Neuronal stem cell (in vitro differentiated cells): ENCODE measurements around the gene BLOC1S6. TPM values are rescaled to one million over a fixed set of nuclear protein-coding genes. Genes with fewer than 3 reads are reported as not detected.

Source experiments
- DNase-seq: peaks from one replicate; pipeline ENCODE4 v3.0.0-alpha.2; 2013; ENCODE audit warnings: low spot score
- H2AFZ ChIP-seq: one replicate; pipeline ENCODE4 v1.6.1; 2013; ENCODE audit warnings: mild to moderate bottlenecking, low read length, inconsistent platforms
- H2AK5ac ChIP-seq: 2 replicates; pipeline ENCODE4 v1.6.1; 2013; ENCODE audit warnings: low read depth, mild to moderate bottlenecking, inconsistent platforms, low read length, moderate library complexity, mixed read lengths
- H2BK120ac ChIP-seq: 2 replicates; pipeline ENCODE4 v1.6.1; 2013; ENCODE audit warnings: low read depth, mild to moderate bottlenecking, inconsistent platforms, low read length, moderate library complexity, mixed read lengths
- H2BK12ac ChIP-seq: one replicate; pipeline ENCODE4 v1.6.1; 2013; ENCODE audit warnings: low read length, inconsistent platforms
- H2BK15ac ChIP-seq: 2 replicates; pipeline ENCODE4 v1.6.1; 2013; ENCODE audit warnings: mild to moderate bottlenecking, low read length, inconsistent platforms, mixed read lengths
- H2BK5ac ChIP-seq: one replicate; pipeline ENCODE4 v1.6.1; 2013; ENCODE audit warnings: inconsistent platforms, mild to moderate bottlenecking, low read length, moderate library complexity
- H3K14ac ChIP-seq: one replicate; pipeline ENCODE4 v1.6.1; 2013; ENCODE audit warnings: low read length, inconsistent platforms
- H3K18ac ChIP-seq: 2 replicates; pipeline ENCODE4 v1.6.1; 2013; ENCODE audit warnings: low read length, inconsistent platforms
- H3K23ac ChIP-seq: 2 replicates; pipeline ENCODE4 v1.6.1; 2013; ENCODE audit warnings: low read depth, mild to moderate bottlenecking, mixed read lengths, low read length, inconsistent platforms; ENCODE audit not compliant: poor library complexity
- H3K27ac ChIP-seq: replicated peaks from 3 replicates; pipeline ENCODE4 v1.5.1; 2013; ENCODE audit warnings: low read length, inconsistent platforms
- H3K27me3 ChIP-seq, 3 experiments: 2 replicates each; pipeline ENCODE4 v1.6.1; 2013; ENCODE audit warnings: low read length in 3 of 3, mild to moderate bottlenecking in 2 of 3, inconsistent platforms in 1 of 3, low read depth in 1 of 3, mixed read lengths in 1 of 3, moderate library complexity in 1 of 3; ENCODE audit not compliant: control insufficient read depth in 3 of 3, insufficient read depth in 3 of 3
- H3K36me3 ChIP-seq, 2 donors: replicated peaks in 1 of 2; 2 replicates each; pipeline ENCODE4 v1.6.1; 2013; ENCODE audit warnings: low read length in 2 of 2; ENCODE audit not compliant: control insufficient read depth in 2 of 2, insufficient read depth in 2 of 2
- H3K4ac ChIP-seq: 2 replicates; pipeline ENCODE4 v1.6.1; 2013; ENCODE audit warnings: inconsistent platforms, mild to moderate bottlenecking, low read length, moderate library complexity
- H3K4me1 ChIP-seq, 2 donors: 1 replicate in 1 of 2; 2 replicates in 1 of 2; pipeline ENCODE4 v1.6.1; 2013; ENCODE audit warnings: low read length in 2 of 2, low read depth in 1 of 2; ENCODE audit not compliant: control insufficient read depth in 2 of 2, insufficient read depth in 1 of 2
- H3K4me2 ChIP-seq: one replicate; pipeline ENCODE4 v1.6.1; 2013; ENCODE audit warnings: mild to moderate bottlenecking, low read length, inconsistent platforms; ENCODE audit not compliant: insufficient read depth, poor library complexity, severe bottlenecking
- H3K4me3 ChIP-seq, 2 donors: 2 replicates each; pipeline ENCODE4 v1.5.1; 2013; ENCODE audit warnings: low read length in 2 of 2, mild to moderate bottlenecking in 2 of 2, inconsistent platforms in 1 of 2, moderate library complexity in 1 of 2
- H3K79me1 ChIP-seq: one replicate; pipeline ENCODE4 v1.6.1; 2013; ENCODE audit warnings: low read depth, mild to moderate bottlenecking, inconsistent platforms, low read length, moderate library complexity
- H3K9ac ChIP-seq: one replicate; pipeline ENCODE4 v1.6.1; 2013; ENCODE audit warnings: mild to moderate bottlenecking, low read depth, low read length, inconsistent platforms; ENCODE audit not compliant: poor library complexity
- H3K9me3 ChIP-seq, 2 donors: replicated peaks in 1 of 2; 2 replicates each; pipeline versions ENCODE3 to v1.6.1; 2013; ENCODE audit warnings: low read length in 2 of 2, mild to moderate bottlenecking in 2 of 2, inconsistent platforms in 1 of 2, low read depth in 1 of 2, mixed read lengths in 1 of 2, moderate library complexity in 1 of 2; ENCODE audit not compliant: control insufficient read depth in 2 of 2, insufficient read depth in 1 of 2
- H4K8ac ChIP-seq: one replicate; pipeline ENCODE4 v1.6.1; 2013; ENCODE audit warnings: low read depth, mild to moderate bottlenecking, inconsistent platforms, low read length, moderate library complexity
- H4K91ac ChIP-seq: one replicate; pipeline ENCODE4 v1.6.1; 2013; ENCODE audit warnings: low read length, low read depth, mild to moderate bottlenecking, inconsistent platforms; ENCODE audit not compliant: poor library complexity
- WGBS, 2 donors: extraction: QIAGEN DNeasy Blood & Tissue Kit; methylation state at CpG; one replicate each; pipeline ENCODE4 v1.1.7; 2013; ENCODE audit warnings: missing lambda C conversion rate in 2 of 2, mixed read lengths in 1 of 2; ENCODE audit not compliant: insufficient read length in 2 of 2, insufficient replicate concordance in 1 of 2; ENCODE audit errors: extremely low coverage in 2 of 2; 5-methylcytosine and 5-hydroxymethylcytosine counted together
- small RNA-seq: library from polyadenylated mRNA; stranded (forward); fragments of <200 nt; extraction: miRNeasy Mini kit (QIAGEN cat#:217004); gene quantifications from one replicate; pipeline ENCODE3, GENCODE V24; 2013; ENCODE audit not compliant: insufficient read depth

BLOC1S6 gene

GRCh38 chr15:45657254-45657653 lies 70.1 kb downstream of the BLOC1S6 start:
- no peaks in the 10 kb centered on the region for H3K9me3 ChIP-seq
- H3K4me3 ChIP-seq, result no peak overlapping the region
- no peak overlapping the region for H4K91ac ChIP-seq
- no peak overlapping the region for H3K4ac ChIP-seq
- H3K9ac ChIP-seq, result no peak overlapping the region
- no peak overlapping the region for H3K27ac ChIP-seq
- H3K36me3 ChIP-seq, result no peaks in the 10 kb centered on the region
- H3K14ac ChIP-seq, result no peak overlapping the region
- H2AFZ ChIP-seq, result no peak overlapping the region
- H3K18ac ChIP-seq, result no peak overlapping the region
- no peak overlapping the region for H2BK5ac ChIP-seq
- H3K4me1 ChIP-seq, result peaks cover 0 to 5% of the 10 kb centered on the region in 2 donors
- no peak overlapping the region for H2AK5ac ChIP-seq
- no peak overlapping the region for H3K23ac ChIP-seq
- no peak overlapping the region for H2BK120ac ChIP-seq
- no peak overlapping the region for H2BK15ac ChIP-seq
- no peak overlapping the region for H3K4me2 ChIP-seq
- WGBS, 2 donors, result no CpG with 5 or more reads among the region's 2 CpGs
- no peaks in the 10 kb centered on the region for H3K79me1 ChIP-seq
- H4K8ac ChIP-seq, result no peak overlapping the region
- no peak overlapping the region for H2BK12ac ChIP-seq
- DNase-seq, result no peak
- H3K27me3 ChIP-seq, result no peaks in the 10 kb centered on the region

GRCh38 chr15:45657764-45658545 lies 70.8 kb downstream of the BLOC1S6 start:
- no peak overlapping the region for H3K4me2 ChIP-seq
- no peak overlapping the region for H2BK5ac ChIP-seq
- H2BK12ac ChIP-seq, result no peak overlapping the region
- no peak overlapping the region for H4K91ac ChIP-seq
- no peak overlapping the region for H3K4ac ChIP-seq
- no CpG with 5 or more reads among the region's 8 CpGs for WGBS, 2 donors
- no peak overlapping the region for H2BK15ac ChIP-seq
- H3K18ac ChIP-seq, result no peak overlapping the region
- no peak overlapping the region for H3K4me3 ChIP-seq
- H3K9ac ChIP-seq, result no peak overlapping the region
- H2AFZ ChIP-seq, result no peak overlapping the region
- H3K4me1 ChIP-seq, result peaks cover 0 to 7% of the 10 kb centered on the region in 2 donors
- no peak overlapping the region for H3K27ac ChIP-seq
- H3K27me3 ChIP-seq, result no peaks in the 10 kb centered on the region
- peak overlapping the region; percentile 5 for H2BK120ac ChIP-seq
- no peak overlapping the region for H3K23ac ChIP-seq
- no peaks in the 10 kb centered on the region for H3K79me1 ChIP-seq
- H3K14ac ChIP-seq, result no peak overlapping the region
- H3K9me3 ChIP-seq, result no peaks in the 10 kb centered on the region
- no peak for DNase-seq
- H3K36me3 ChIP-seq, result no peaks in the 10 kb centered on the region
- H4K8ac ChIP-seq, result no peak overlapping the region
- no peak overlapping the region for H2AK5ac ChIP-seq

Small RNA genes within 50 kb of the gene (small RNA-seq; reads per million reads assigned to genes)
- not detected for gene DPPA5P2
- gene RF00019, result not detected
